WTC11 (cell line): Measurements from ENCODE around the gene STRIP1.

Experiments used
- ELF4 ChIP-seq: sonication (generic); formaldehyde crosslinking; IDR thresholded peaks from 2 replicates; pipeline ENCODE4 v1.8.1; 2022; ENCODE audit warnings: low read depth, mild to moderate bottlenecking, moderate library complexity, missing genetic modification reagents
- IRF2 ChIP-seq: sonication (generic); formaldehyde crosslinking; IDR thresholded peaks from 2 replicates; pipeline ENCODE4 v1.8.0; 2022; ENCODE audit warnings: low read depth, missing genetic modification reagents, borderline replicate concordance
- NR2C2 ChIP-seq: sonication (generic); formaldehyde crosslinking; IDR thresholded peaks from 2 replicates; pipeline ENCODE4 v1.8.0; 2022; ENCODE audit warnings: mild to moderate bottlenecking, missing genetic modification reagents
- ZNF232 ChIP-seq: sonication (generic); formaldehyde crosslinking; IDR thresholded peaks from 2 replicates; pipeline ENCODE4 v1.8.0; 2022; ENCODE audit warnings: mild to moderate bottlenecking, missing genetic modification reagents
- ZNF263 ChIP-seq: sonication (generic); formaldehyde crosslinking; IDR thresholded peaks from 2 replicates; pipeline ENCODE4 v1.8.1; 2022; ENCODE audit warnings: low read depth, mild to moderate bottlenecking, moderate library complexity, missing genetic modification reagents
- ZNF416 ChIP-seq: fragments of 250-450 bp; sonication (Bioruptor Pico); IDR thresholded peaks from 2 replicates; pipeline ENCODE4 v1.9.0; 2021; ENCODE audit warnings: mild to moderate bottlenecking, inconsistent platforms
- ZNF423 ChIP-seq: fragments of 250-450 bp; sonication (Bioruptor Pico); IDR thresholded peaks from 2 replicates; pipeline ENCODE4 v2.1.2; 2022; ENCODE audit warnings: mild to moderate bottlenecking, moderate library complexity
- TF ChIP-seq, protein P1 (sequence below): fragments of 200-600 bp; IDR thresholded peaks from 2 replicates; pipeline ENCODE4 v1.8.0; 2022; ENCODE audit warnings: antibody characterized with exemption
- TF ChIP-seq, protein P2 (sequence below): sonication (generic); formaldehyde crosslinking; IDR thresholded peaks from 2 replicates; pipeline ENCODE4 v1.8.1; 2023; ENCODE audit warnings: mild to moderate bottlenecking, missing genetic modification reagents

DNA sequence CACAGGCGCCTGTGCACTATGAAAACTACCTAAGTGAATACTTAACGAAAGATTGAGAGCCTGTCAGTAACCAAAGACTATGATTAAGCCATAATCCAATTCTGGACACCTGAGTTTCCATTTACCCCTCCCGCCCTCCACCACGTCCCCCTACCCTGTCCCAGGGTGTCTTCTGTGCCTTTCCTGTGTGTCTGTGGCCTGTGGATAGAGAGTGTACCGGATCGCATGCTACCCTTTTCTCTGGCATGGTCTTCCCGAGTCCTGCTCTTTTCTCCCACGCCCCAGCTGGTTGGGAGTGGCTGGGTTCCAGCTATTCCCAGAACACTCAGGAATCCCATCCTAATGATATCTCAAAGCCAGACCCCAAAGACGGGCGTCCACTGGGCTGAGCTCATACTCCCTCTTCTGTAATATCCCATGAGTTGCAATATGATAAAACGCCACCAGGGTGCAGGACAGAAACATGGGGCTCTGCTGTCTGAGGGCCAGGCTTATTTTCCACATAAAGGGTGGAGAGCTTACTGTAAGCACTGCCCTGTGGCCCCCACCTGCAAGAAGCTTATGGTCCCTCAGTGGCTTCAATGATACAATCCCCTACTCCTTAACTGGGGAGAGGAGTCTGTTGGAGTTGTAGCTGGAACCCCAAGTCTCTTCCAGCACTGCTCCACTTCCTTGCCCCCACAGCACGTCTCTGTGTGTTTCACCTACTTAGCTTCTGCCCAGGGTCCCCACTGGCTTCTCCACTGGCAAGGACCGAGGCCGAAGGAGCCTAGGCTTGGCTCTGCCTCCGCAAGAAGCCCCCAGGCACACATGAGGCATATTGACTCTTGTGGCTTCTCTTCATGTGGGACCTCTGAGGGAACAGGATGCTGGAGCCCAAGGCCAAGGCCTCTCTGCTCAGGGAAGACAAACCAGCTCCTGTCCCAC, 53.7 kb downstream of the STRIP1 start:
- TF ChIP-seq, protein P1, sequence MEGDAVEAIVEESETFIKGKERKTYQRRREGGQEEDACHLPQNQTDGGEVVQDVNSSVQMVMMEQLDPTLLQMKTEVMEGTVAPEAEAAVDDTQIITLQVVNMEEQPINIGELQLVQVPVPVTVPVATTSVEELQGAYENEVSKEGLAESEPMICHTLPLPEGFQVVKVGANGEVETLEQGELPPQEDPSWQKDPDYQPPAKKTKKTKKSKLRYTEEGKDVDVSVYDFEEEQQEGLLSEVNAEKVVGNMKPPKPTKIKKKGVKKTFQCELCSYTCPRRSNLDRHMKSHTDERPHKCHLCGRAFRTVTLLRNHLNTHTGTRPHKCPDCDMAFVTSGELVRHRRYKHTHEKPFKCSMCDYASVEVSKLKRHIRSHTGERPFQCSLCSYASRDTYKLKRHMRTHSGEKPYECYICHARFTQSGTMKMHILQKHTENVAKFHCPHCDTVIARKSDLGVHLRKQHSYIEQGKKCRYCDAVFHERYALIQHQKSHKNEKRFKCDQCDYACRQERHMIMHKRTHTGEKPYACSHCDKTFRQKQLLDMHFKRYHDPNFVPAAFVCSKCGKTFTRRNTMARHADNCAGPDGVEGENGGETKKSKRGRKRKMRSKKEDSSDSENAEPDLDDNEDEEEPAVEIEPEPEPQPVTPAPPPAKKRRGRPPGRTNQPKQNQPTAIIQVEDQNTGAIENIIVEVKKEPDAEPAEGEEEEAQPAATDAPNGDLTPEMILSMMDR = peak; percentile 71
- no peak for TF ChIP-seq ZNF263 (CRISPR knock-in tag)
- TF ChIP-seq, protein P2, sequence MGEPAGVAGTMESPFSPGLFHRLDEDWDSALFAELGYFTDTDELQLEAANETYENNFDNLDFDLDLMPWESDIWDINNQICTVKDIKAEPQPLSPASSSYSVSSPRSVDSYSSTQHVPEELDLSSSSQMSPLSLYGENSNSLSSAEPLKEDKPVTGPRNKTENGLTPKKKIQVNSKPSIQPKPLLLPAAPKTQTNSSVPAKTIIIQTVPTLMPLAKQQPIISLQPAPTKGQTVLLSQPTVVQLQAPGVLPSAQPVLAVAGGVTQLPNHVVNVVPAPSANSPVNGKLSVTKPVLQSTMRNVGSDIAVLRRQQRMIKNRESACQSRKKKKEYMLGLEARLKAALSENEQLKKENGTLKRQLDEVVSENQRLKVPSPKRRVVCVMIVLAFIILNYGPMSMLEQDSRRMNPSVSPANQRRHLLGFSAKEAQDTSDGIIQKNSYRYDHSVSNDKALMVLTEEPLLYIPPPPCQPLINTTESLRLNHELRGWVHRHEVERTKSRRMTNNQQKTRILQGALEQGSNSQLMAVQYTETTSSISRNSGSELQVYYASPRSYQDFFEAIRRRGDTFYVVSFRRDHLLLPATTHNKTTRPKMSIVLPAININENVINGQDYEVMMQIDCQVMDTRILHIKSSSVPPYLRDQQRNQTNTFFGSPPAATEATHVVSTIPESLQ (CRISPR knock-in tag) = no peak
- TF ChIP-seq ZNF423 = no peak
- TF ChIP-seq IRF2 = no peak
- TF ChIP-seq ZNF232 (CRISPR knock-in tag) = no peak
- no peak for TF ChIP-seq NR2C2 (CRISPR knock-in tag)
- no peak for TF ChIP-seq ELF4
- TF ChIP-seq ZNF416 (CRISPR knock-in tag) = no peak
